Stimulated activated CD8-positive, alpha-beta memory T cell treated with anti-CD3 and anti-CD28 coated beads, Interleukin-12 subunit alpha, Interleukin-12 subunit beta, amount 100 ng/mL, for 4 hours (primary cell): ENCODE data around the gene COQ10A.
"Not testable (repeated sequence)": the region's sequence is repeated elsewhere in the genome, so short reads cannot be mapped to it uniquely, and the experiment has no call there.

Experiments
- DNase-seq: peaks from one replicate; pipeline ENCODE4 v3.0.0-alpha.2; 2020; ENCODE audit warnings: low read depth

Gene COQ10A

DNA sequence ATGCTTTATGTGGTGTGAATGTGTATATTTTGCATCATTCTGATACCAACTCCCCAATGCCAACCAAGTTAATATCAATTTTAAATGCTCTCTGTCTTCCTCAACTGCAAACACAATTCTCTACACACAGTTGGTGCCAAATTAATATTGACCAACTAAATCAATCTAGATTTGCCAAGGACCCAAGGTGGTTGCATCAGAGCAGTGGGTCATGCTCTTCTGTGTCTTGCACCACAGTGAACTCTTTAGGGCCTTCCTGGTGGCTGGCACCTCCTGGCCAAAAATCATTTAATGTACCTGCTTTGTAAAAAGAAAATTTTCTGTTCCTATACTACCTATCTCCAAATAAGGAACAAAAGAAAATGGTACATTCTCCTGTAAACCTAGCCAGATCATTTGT lies 14.1 kb downstream of the COQ10A start:
- no peak for DNase-seq

DNA sequence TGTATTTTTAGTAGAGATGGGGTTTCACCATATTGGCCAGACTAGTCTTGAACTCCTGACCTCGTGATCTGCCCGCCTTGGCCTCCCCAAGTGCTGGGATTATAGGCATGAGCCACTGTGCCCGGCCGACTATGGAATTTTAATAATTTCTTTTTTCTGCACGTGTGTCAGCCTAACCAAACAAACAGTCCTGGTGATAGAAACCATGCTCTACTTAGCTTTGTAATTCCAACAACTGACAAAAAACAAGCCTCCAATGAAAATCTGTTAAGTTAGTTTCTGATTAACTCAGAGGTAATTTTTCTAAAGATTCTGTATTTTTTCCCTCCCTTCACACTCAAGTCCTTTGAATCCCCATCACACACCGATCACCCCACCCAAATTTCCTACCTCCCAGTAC lies 15.3 kb downstream of the COQ10A start:
- no peak for DNase-seq

DNA sequence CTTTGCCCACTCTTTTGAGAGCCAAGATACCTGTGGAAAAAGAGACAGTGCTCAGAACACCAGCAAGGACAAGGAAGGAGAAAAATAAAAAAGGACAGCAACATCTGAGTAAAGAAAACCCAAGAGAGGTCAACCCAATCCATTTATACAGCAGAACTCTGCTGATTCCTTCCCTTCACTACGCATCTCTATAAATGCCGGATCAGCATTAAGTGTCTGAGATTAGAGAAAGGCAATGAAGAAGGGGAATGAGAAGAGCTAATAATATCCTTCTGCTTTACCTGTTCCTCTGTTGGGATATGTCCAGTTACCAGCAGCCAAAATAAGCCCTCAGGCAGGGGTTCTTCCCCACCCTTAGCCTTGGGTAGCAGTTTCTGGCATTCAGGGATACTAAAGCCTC lies 15.8 kb downstream of the COQ10A start:
- DNase-seq, result no peak

DNA sequence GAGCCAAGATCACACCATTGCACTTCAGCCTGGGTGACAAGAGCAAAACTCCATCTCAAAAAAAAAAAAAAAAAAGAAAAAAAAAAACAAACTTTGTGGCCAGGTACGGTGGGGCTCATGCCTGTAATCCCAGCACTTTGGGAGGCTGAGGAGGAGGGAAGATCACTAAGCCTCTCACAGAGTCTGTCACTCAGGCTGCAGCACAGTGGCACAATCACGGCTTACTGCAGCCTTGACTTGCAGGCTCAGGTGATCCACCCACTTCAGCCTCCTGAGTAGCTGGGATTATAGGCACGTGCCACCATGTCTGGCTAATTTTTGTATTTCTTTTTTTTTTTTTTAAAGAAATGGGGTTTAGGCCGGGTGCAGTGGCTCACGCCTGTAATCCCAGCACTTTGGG lies 17.5 kb downstream of the COQ10A start:
- not testable (repeated sequence) for DNase-seq

DNA sequence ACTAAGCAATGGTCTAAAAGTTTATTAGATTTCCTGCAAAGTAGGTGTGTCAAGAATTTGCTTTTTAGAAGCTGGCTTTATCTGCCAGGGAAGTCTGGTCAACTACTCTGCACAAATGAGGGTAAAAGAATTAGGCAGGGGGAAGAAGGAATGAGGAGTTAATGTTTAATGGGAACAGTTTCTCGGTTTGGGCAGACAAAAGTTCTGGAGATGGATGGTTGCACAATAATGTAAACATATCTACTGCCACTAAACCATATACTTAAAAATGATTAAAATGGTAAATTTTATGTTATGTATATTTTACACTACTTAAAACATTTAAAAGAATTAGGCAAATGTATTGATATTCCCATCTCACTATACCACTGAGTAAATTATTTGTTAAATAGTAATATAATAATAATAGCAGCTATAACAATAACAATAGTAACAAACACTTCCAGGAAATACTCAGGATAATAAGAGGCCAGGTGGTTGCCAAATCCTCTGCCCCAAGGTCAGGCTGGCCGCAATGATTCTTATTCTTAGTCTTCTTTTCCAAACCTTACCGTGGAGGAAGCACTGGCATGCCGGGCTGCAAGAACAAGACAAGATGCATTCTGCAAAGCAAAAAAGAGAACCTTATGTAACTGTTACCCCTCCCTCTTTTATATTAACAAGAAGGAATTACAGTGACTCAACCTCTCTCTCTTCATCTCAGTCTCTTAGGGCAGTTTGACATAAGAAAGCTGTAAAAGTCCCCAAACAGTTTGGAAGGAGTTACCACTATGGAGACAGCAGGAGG lies 19.5 kb downstream of the COQ10A start:
- no peak for DNase-seq

DNA sequence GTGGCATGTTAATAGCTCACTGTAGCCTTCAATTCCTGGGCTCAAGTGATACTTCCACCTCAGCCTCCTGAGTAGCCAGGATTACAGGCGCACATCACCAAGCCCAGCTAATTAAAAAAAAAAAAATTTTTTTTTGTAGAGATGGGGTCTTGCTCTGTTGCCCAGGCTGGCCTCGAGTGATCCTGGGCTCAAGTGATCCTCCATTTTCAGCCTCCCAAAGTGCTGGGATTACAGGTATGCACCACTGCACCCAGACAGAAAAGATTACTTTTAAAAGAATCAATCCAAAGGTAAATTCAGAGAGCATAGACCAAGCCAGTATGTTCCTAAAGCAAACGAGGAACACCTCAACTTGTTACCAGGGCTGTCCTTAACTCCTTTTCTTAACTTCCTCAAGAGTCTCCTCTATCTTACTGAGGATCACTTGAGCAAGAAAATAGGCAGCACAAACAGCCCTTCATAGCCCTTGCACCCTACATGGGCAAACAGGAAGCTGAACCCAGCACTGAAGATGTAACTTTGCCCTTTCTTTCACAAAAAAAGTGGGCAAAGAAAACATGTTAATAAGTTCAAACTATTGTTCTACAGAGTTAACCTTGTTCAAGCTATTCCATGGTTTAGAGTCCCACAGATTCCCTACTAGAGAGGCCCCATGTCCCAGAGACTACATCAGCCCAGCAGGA lies 22.1 kb downstream of the COQ10A start:
- no peak for DNase-seq

DNA sequence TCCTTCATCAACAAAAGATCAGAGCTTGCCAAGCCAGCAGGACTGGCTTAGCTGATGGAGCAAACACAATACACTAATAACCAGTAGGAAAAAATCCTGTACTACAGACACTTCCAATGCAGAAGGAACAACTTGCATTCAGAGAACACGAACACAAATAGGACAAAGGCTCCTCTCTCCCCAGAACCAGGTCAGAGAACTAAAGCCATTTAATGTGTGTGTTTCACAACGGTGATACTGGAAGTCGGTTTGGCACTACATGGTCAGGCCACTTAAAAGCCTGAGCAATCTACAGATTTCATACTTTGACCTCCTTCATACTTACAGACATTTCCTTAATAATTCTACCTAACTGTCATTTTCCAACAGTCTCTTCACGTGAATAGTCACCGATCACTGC lies 27.1 kb downstream of the COQ10A start:
- no peak for DNase-seq

DNA sequence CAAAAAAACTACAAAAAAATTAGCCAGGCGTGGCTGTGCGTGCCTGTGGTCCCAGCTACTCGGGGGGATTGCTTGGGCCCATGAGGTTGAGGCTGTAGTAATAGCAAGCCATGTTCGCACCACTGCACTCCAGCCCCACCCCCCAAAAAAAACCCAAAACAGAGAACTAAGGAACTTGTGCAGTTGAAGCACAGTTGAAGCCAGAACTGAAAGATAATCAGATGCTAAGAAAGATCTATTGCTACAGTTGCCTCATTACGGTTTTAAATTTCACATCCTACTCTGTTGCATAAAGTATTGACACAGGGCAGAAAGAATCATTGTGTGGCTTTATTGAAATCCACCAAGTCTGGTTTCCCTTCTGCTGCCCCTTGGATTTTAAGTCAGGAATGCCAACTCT lies 29.6 kb downstream of the COQ10A start:
- no peak for DNase-seq

DNA sequence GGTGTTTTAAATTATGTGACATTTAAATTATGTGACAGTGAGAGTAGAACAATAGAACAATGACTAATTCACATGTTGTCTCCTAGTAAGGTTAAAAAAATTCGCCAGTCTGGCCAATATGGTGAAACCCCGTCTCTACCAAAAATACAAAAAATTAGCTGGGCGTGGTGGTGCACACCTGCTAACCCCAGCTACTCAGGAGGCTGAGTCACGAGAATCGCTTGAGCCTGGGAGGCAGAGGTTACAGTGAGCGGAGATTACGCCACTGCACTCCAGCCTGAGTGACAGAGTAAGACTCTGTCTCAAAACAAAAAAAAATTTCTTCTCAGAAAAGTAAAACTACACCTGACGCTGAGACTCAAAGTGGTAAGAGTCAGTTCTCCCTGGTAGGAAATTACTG lies 30.7 kb downstream of the COQ10A start:
- DNase-seq, result no peak

DNA sequence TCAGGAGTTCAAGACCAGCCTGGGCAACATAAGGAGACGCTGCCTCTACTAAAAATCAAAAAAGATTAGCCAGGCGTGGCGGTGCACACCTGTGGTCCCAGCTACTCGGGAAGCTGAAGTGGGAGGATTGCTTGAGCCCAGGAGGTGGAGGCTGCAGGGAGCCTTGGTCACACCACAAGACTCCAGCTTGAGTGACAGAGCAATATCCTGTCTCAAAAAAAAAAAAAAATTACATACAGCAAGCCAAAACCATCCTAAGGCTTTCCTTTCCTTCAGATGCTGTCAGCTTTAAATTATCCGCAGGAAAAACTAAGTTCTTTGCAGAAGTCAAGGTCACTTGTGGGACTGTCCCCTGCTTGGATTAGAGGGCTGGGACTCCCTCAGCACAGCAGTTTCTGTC lies 32.1 kb downstream of the COQ10A start:
- no peak for DNase-seq

DNA sequence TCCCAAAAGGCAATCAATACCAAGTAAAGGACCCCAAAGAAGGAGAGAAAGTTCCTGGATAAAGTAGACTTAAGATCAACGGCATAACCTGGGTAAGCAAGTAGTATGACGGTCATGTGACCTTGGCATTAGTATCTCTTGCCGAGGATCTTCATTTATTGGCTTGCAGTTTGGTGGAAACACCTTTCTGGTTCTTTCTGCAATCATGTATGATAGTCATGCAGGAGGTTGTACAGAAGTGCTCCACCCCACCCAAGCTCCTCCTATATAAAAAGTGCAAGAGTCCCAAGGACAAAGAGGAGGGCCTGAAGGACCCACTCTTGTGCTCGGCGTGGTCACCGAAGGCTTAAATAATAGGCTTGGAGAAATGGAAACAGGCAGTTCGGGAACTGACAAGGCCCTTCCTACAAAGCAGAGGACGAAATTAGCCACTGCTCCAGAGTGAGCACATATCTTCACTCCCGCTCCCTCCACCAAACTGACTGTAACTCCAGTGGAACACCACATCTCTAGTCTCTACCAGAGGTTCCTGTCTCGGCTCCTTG lies 32.6 kb downstream of the COQ10A start:
- no peak for DNase-seq

DNA sequence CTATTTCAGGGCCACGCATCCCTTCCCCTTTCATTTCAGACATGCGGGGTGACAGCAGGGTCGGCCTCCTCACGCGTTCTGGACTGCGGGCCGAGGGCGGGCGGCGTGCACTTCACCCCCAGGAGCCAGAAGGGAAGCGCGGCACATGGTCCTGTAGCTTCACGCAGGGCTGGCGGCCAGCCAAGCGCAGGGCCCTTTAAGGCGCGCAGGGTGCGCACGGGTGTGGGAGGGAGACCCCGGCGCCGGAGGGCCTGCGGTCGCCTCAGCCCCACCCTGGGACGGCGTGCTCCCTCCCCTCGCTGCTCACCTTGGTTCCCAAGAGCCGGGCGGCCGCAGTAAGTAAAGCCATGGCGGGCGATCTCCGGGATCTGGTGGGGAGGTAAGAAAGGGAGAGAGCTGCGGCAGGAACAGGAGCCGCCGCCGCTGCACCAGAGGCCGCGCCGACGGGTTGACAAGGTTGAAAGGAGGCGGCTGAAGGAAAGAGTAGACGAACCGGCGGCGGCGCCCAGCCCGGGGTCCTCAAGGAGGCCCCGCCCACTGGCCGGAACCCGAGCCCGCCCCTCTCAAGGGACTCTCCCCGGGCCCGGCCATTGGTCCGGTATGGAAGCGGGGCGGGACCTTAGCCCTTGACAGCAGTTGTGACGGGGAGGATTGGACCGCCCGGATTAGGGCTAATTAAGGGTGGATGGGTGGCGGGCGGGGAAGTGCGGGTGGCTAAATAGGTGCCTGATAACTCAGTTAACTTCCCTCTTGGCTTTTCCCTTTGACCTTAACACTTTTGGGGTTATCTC lies 33.3 kb downstream of the COQ10A start, which contains the start of gene CS:
Gene CS (minus strand): TSS at position 478 of the 791 bp plus-strand sequence. CDS start 129 bp downstream, at position 349.
- peak; percentile 97 for DNase-seq

DNA sequence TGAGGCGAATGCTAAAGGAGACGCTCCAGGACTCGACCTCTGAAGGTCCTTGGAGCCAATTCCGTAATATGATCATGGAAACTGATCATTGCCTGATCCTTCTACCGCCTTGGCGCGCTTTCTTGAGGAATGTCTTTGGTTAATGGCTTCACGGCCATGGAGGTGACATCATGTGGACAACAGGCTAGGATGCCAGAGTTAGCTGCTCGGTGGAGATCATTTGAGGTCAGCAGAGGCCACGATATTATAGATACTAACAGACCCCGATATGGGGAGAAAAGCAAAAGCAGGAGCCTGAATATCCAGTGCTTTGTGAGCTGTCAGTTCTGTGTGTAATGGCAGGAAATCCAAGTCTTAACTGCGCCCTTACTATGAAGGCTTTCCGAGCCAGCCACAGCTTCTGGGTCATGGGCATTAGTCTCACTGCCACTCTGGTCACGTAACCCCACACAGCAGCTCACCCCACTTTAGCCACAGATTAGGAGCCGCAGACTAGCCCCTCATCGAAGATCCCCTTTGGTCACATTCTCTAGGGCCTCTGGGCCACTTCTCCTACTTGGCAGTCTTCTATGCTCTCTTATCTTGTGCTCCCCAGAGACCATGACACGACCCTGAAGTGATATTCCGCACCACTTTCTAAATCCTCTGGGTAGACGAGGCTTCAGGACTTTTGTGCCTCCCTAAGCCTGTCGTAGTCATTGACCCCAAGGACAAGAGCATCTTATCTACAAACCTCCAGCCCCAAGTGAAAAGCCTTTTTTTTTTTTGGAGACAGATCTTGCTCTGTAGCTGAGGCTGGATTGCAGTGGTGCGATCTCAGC lies 34.1 kb downstream of the COQ10A start:
- no peak for DNase-seq

DNA sequence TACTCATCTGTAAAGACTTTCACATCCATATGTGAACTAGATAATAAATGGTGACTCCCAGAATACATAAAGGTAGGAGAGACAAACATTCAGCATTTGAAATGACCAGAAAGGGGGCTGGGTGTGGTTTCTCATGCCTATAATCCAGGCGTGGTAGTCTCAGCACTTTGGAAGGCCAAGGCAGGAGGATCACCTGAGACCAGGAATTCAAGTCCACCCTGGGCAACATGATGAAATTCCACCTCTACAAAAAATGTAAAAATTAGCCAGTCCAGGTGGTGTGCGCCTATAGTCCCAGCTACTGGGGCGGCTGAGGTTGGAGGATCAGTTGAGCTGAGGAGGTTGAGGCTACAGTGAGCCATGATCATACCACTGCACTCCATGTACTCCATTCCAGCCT lies 37.5 kb downstream of the COQ10A start:
- no peak for DNase-seq

DNA sequence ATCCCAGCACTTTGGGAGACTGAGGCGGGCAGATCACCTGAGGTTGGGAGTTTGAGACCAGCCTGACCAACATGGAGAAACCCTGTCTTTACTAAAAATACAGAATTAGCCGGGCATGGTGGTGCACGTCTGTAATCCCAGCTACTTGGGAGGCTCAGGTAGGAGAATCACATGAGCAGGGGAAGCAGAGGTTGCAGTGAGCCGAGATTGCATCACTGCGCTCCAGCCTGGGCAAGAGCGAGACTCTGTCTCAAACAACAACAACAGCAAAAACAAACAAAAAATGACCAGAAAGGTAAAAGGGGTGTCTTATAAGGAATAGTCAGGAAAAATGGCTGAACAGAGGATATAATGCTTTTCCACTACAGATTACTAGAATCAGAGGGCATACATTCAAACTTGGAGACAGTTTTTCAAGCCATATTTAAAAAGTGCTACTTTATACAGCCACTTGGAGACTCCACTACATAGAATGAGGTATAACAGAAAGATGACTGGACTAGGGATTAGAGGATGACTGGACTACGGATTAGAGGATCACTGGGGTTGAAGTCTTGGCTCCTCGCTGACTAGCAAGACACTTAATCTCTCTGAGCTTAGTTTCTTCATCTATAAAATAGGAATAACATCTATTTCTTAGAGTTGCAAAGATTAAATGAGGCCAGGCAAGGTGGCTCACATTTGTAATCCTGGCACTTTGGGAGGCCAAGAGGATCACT lies 38.3 kb downstream of the COQ10A start:
- DNase-seq, result no peak

DNA sequence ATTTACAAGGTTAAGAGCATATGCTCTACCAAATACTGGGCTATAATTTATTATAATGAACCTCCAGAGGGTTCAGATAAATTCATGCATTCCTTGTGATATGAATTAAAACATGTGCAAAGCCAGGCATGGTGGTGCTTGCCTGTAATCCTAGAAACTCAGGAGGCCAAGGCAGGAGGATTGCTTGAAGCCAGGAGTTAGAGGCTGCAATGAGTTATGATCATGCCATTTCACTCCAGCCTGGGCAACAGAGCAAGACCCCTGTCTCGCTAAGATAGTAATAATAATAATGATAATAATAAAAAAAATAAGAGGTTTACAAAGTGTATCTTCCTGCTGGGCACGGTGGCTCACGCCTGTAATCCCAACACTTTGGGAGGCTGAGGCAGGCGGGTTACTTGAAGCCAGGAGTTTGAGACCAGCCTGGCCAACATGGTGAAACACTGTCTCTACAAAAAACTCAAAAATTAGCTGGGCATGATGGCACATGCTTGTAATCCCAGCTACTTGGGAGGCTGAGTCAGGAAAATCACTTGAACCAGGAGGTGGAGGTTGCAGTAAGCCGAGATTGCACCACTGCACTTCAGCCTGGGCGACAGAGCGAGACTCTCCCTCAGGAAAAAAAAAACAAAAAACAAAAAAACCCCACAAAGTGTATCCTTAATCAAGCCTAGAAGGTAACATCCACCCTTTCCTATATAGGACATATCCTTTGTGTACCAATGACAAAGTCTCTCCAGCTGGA lies 40.7 kb downstream of the COQ10A start:
- DNase-seq, result no peak

DNA sequence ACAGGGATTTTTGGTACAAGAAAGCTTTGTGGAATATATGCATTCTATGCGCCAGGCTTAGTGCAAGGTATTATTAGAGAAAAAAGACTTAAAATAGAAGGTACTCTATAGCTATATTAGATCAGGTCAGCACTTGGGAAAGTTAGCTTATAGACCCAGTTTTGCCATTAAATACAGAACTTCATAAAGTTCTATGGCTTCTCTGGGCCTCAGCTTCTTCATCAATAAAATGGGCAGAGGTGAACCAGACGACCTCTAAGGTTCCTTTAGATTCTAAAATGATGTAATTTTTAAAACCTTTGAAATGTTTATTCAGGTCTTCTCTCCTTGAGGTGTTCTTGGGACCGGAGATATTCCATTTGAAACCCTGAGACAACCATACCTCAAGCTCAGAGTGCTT lies 42.0 kb downstream of the COQ10A start:
- no peak for DNase-seq

DNA sequence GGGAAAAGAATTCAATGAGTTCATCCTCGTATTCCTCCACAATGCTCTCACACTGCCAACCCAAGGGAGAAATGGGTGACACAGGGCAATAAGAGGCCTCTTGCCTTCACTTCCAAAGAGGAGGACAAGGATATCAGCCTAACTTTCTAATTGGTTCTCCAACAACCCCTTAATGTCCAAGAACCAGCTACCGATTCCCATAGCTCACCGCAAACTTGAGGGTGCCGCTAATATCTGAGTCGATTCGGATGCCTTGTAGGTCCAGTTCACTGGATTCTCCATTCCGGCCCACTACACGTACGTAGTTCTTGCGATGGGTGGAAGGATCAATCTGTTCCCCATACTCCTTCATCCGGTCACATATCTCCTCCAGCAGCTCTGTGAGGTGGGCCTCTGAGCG lies 44.3 kb downstream of the COQ10A start:
- DNase-seq, result no peak

DNA sequence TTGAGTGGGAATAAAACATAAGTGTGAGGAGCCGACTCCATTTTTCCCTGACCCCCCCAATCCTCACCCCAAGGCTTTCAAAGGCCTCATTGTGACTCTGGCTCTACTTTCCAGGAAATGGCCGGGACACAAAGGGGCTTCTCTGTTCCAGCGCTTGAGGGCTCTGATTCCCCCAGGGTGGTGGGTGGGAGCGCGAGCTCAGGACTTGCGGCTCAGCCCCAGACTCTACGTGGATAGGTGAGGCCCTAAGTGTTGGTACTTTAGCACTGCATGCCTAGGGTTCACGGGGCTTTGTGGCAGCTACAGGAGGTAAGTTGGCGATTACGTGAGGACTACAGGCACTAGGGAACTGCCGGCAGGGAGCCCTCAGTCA lies 48.5 kb downstream of the COQ10A start:
- DNase-seq, result no peak
